CD4-positive, alpha-beta T cell (primary cell): ENCODE measurements around the gene NELL2. TPM values are rescaled to one million over a fixed set of nuclear protein-coding genes. Genes with fewer than 3 reads are reported as not detected.

Experiments
- ATAC-seq: fragments of 200-7000 bp; cut with Tn5 transposase; one replicate; pipeline ENCODE4 v1.10.0; 2022; ENCODE audit warnings: mild to moderate bottlenecking; ENCODE audit not compliant: poor library complexity
- CTCF ChIA-PET: fragments of 350-600 bp; sonication (Branson Sonifier 250); formaldehyde crosslinking; loops from one replicate; lab custom pipeline; 2021; ENCODE audit warnings: antibody characterized with exemption, inconsistent platforms; lab: Charles Lee
- POLR2A ChIA-PET: fragments of 350-600 bp; sonication (Branson Sonifier 250); formaldehyde crosslinking; loops from one replicate; lab custom pipeline; 2021; ENCODE audit warnings: antibody characterized with exemption, inconsistent platforms; lab: Charles Lee
- DNase-seq, 14 experiments: peaks; one replicate each; pipeline ENCODE4 v3.0.0-alpha.2; 2013 to 2020; ENCODE audit warnings: mixed read lengths in 2 of 14
- H3K27ac ChIP-seq, 2 donors: one replicate each; pipeline versions ENCODE4 v1.5.1 to v1.7.0; 2013; ENCODE audit warnings: low read length in 2 of 2, low read depth in 1 of 2, mild to moderate bottlenecking in 1 of 2
- H3K27me3 ChIP-seq, 2 experiments: 1 replicate in 1 of 2; 2 replicates in 1 of 2; pipeline versions ENCODE4 v1.6.1 to v1.7.0; 2013; ENCODE audit warnings: low read length in 2 of 2, control low read depth in 1 of 2, mild to moderate bottlenecking in 1 of 2, moderate library complexity in 1 of 2; ENCODE audit not compliant: insufficient read depth in 2 of 2, control insufficient read depth in 1 of 2
- H3K36me3 ChIP-seq: one replicate; pipeline ENCODE4 v1.6.1; 2013; ENCODE audit warnings: low read length, control low read depth; ENCODE audit not compliant: insufficient read depth
- H3K4me1 ChIP-seq: one replicate; pipeline ENCODE4 v1.6.1; 2013; ENCODE audit warnings: low read length, control low read depth; ENCODE audit not compliant: insufficient read depth
- H3K4me3 ChIP-seq: one replicate; pipeline ENCODE4 v1.5.1; 2013; ENCODE audit warnings: mild to moderate bottlenecking, low read length, moderate library complexity
- H3K9me3 ChIP-seq, 2 experiments: 1 replicate in 1 of 2; 2 replicates in 1 of 2; pipeline versions ENCODE4 v1.6.1 to v1.7.0; 2013; ENCODE audit warnings: low read length in 2 of 2, mild to moderate bottlenecking in 2 of 2, control low read depth in 1 of 2, moderate library complexity in 1 of 2; ENCODE audit not compliant: control insufficient read depth in 1 of 2, insufficient read depth in 1 of 2
- H3K27ac Mint-ChIP-seq: one replicate; pipeline ENCODE4 v1.8.0; 2020; ENCODE audit warnings: mixed read lengths
- H3K27me3 Mint-ChIP-seq: one replicate; pipeline ENCODE4 v1.8.0; 2021; ENCODE audit warnings: mixed read lengths
- H3K36me3 Mint-ChIP-seq: one replicate; pipeline ENCODE4 v1.8.0; 2021; ENCODE audit warnings: low read depth, mixed read lengths
- H3K4me1 Mint-ChIP-seq: one replicate; pipeline ENCODE4 v1.8.0; 2021; ENCODE audit warnings: low read depth, mixed read lengths
- H3K4me3 Mint-ChIP-seq: one replicate; pipeline ENCODE4 v1.8.0; 2020; ENCODE audit warnings: mild to moderate bottlenecking, mixed read lengths
- H3K9me3 Mint-ChIP-seq: one replicate; pipeline ENCODE4 v1.8.0; 2020; ENCODE audit warnings: mixed read lengths
- CTCF ChIP-seq: fragments of 200-600 bp; IDR thresholded peaks from one replicate; pipeline ENCODE4 v1.8.0; 2022; ENCODE audit warnings: antibody characterized with exemption, mild to moderate bottlenecking
- intact Hi-C, 2 experiments: fragments of 100-400 bp; cut with DNase I in 1 of 2; cut with micrococcal nuclease in 1 of 2; formaldehyde crosslinking; loops; one replicate each; pipeline versions ENCODE4 v1.15.1 to v1.9.0; 2023 to 2025; cut with DNase I, micrococcal nuclease
- total RNA-seq, 174 experiments: library from RNA in 2 of 174; stranded (reverse) in 2 of 174; gene quantifications; one replicate each; pipeline ENCODE4 v1.2.3 and lab custom pipeline; 2021 to 2026

NELL2 gene
- total RNA-seq, 2 experiments from 2014 or later, result 142 to 147 TPM

DNA sequence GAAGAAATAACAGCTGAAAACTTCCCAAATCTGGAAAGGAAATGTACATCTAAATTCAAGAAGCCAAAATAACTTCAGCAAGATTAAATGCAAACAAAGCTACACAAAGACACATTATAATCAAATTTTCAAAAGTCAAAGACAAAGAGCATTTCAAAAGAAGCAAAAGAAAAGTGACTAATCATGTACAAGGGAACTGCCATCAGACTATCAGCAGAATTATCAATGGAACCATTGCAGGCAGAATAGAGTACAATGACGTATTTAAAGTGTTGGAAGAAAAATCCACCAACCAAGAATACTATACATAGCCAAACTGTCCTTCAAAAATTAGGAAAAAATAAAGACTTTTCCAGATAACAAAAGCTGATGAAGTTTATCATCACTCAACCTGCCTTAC lies 147.5 kb downstream of the NELL2 start:
- H3K27ac Mint-ChIP-seq, result no peak overlapping the region
- H3K9me3 Mint-ChIP-seq, result peaks cover 29% of the 10 kb centered on the region
- H3K4me1 Mint-ChIP-seq, result peaks cover 19% of the 10 kb centered on the region
- Histone ChIP-seq H3K27ac (no peak overlapping the region), H3K4me1 (no peaks in the 10 kb centered on the region), H3K36me3 (no peaks in the 10 kb centered on the region), H3K9me3 (peaks cover 4 to 37% of the 10 kb centered on the region in 2 experiments), H3K27me3 (no peaks in the 10 kb centered on the region), H3K4me3 (no peak overlapping the region)
- POLR2A ChIA-PET, result no interaction called here
- H3K4me3 Mint-ChIP-seq, result no peak overlapping the region
- intact Hi-C loops, result no loop called here
- no peak for ATAC-seq
- no peak for TF ChIP-seq CTCF
- H3K36me3 Mint-ChIP-seq, result peaks cover 85% of the 10 kb centered on the region
- no peak for DNase-seq
- CTCF ChIA-PET, result no interaction called here
- H3K27me3 Mint-ChIP-seq, result no peaks in the 10 kb centered on the region

DNA sequence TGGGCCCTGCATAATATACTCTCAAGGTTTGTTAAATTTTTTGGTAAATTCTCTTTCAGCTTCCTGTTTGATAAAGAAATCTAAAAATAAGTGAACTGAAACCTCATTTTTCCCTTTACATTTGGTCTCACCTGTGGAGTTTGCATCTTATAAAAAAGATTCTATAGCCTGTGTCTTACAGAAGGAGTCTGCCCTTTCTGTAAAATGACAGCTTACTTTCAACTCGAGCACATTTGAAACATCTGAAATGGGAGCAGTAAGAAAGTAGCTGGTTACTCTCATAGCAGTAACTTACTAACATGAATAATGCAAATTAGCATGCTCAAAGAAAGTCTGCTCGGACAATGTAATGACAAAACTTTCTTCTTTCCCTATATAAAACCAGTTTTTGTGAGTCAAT lies 155.8 kb downstream of the NELL2 start:
- intact Hi-C loops, result no loop called here
- Mint-ChIP-seq H3K36me3 (peaks cover 18% of the 10 kb centered on the region), H3K4me1 (peaks cover 27% of the 10 kb centered on the region)

GRCh38 chr12:44717612-44718011 lies 158.5 kb downstream of the NELL2 start:
- Mint-ChIP-seq H3K4me3 (no peak overlapping the region), H3K9me3 (no peaks in the 10 kb centered on the region), H3K27me3 (no peaks in the 10 kb centered on the region), H3K27ac (no peak overlapping the region), H3K4me1 (peaks cover 18% of the 10 kb centered on the region), H3K36me3 (peaks cover 6% of the 10 kb centered on the region)
- intact Hi-C loops, result no loop called here
- H3K9me3 ChIP-seq, result no peaks in the 10 kb centered on the region
- H3K27me3 ChIP-seq, result no peaks in the 10 kb centered on the region
- H3K27ac ChIP-seq, result no peak overlapping the region
- H3K4me3 ChIP-seq, result no peak overlapping the region
- H3K4me1 ChIP-seq, result no peaks in the 10 kb centered on the region
- CTCF ChIA-PET, result no interaction called here
- ATAC-seq (no peak), DNase-seq (no peak)
- no peak for TF ChIP-seq CTCF
- POLR2A ChIA-PET, result no interaction called here
- H3K36me3 ChIP-seq, result no peaks in the 10 kb centered on the region

More for the DNA sequence above, 155.8 kb downstream of the NELL2 start:
- no peak for TF ChIP-seq CTCF
- no peak overlapping the region for H3K27ac Mint-ChIP-seq
- ATAC-seq (no peak), DNase-seq (no peak)
- Histone ChIP-seq H3K4me3 (no peak overlapping the region), H3K27ac (no peak overlapping the region), H3K9me3 (peaks cover 0 to 5% of the 10 kb centered on the region in 2 experiments), H3K4me1 (no peaks in the 10 kb centered on the region), H3K27me3 (no peaks in the 10 kb centered on the region), H3K36me3 (no peaks in the 10 kb centered on the region)
- no peak overlapping the region for H3K4me3 Mint-ChIP-seq
- ChIA-PET CTCF (interaction anchor here (0.8 kb wide), 1 partner anchor 9 kb away, joined by 3 read pairs; no protein-coding TSS in a partner anchor), POLR2A (no interaction called here)
- H3K9me3 Mint-ChIP-seq, result peaks cover 7% of the 10 kb centered on the region
- H3K27me3 Mint-ChIP-seq, result no peaks in the 10 kb centered on the region
